HL-60 (cell line): ENCODE results near the gene KRT77.
"Not testable (repeated sequence)": the region's sequence is repeated elsewhere in the genome, so short reads cannot be mapped to it uniquely, and the experiment has no call there.

Experiments used
- DNase-seq, 2 experiments: peaks; one replicate each; pipeline ENCODE4 v3.0.0-alpha.2; 2010 to 2020; ENCODE audit warnings: low read depth in 1 of 2, low spot score in 1 of 2
- H3K27ac ChIP-seq: fragments of 250-450 bp; sonication (Bioruptor Pico); replicated peaks from 2 replicates; pipeline ENCODE4 v1.5.1; 2020; ENCODE audit warnings: mild to moderate bottlenecking, moderate library complexity
- H3K27me3 ChIP-seq: fragments of 250-450 bp; sonication (Bioruptor Pico); 2 replicates; pipeline ENCODE4 v1.5.1; 2021; ENCODE audit warnings: mild to moderate bottlenecking, moderate library complexity; ENCODE audit not compliant: insufficient read depth, poor library complexity, severe bottlenecking
- H3K4me3 ChIP-seq: replicated peaks from 2 replicates; pipeline ENCODE4 v1.5.1; 2011; ENCODE audit warnings: mild to moderate bottlenecking, control low read depth, low read length; ENCODE audit not compliant: insufficient read depth
- CTCF ChIP-seq: IDR thresholded peaks from one replicate; pipeline ENCODE4 v1.5.1; 2011; ENCODE audit warnings: low read length, control low read depth, inconsistent platforms; ENCODE audit not compliant: insufficient read depth
- GABPA ChIP-seq: IDR thresholded peaks from 2 replicates; pipeline ENCODE4 v1.6.1; 2012; ENCODE audit warnings: low read depth
- POLR2AphosphoS5 ChIP-seq: IDR thresholded peaks from 2 replicates; pipeline ENCODE4 v1.6.1; 2012; ENCODE audit warnings: low read depth
- REST ChIP-seq: IDR thresholded peaks from 2 replicates; pipeline ENCODE4 v1.6.1; 2012; ENCODE audit warnings: low read depth; ENCODE audit not compliant: insufficient replicate concordance
- SPI1 ChIP-seq: IDR thresholded peaks from 2 replicates; pipeline ENCODE4 v1.6.1; 2012; ENCODE audit warnings: low read depth, mild to moderate bottlenecking, borderline replicate concordance

Gene KRT77

GRCh38 chr12:52670506-52670905 lies 32.8 kb downstream of the KRT77 start:
- Histone ChIP-seq H3K27ac (no peak overlapping the region), H3K4me3 (no peak overlapping the region), H3K27me3 (no peaks in the 10 kb centered on the region)
- TF ChIP-seq CTCF (no peak), REST (no peak), GABPA (no peak), POLR2AphosphoS5 (no peak), SPI1 (no peak)
- no peak for DNase-seq

- H3K27me3 ChIP-seq, DNase-seq: not testable (repeated sequence)
These were observed 33.4 kb downstream of the KRT77 start for GRCh38 chr12:52669941-52670340.

GRCh38 chr12:52669426-52669825 lies 33.9 kb downstream of the KRT77 start:
- DNase-seq, result no peak
- no peaks in the 10 kb centered on the region for H3K27me3 ChIP-seq

More at GRCh38 chr12:52669941-52670340, 33.4 kb downstream of the KRT77 start:
- not testable (repeated sequence) for H3K27ac ChIP-seq, H3K4me3 ChIP-seq

More at GRCh38 chr12:52669426-52669825, 33.9 kb downstream of the KRT77 start:
- no peak overlapping the region for H3K4me3 ChIP-seq
- TF ChIP-seq SPI1 (no peak), POLR2AphosphoS5 (no peak), REST (no peak), CTCF (no peak), GABPA (no peak)
- H3K27ac ChIP-seq, result no peak overlapping the region
